ENCODE data around the gene TROAP.
"Not testable (repeated sequence)": the region's sequence is repeated elsewhere in the genome, so short reads cannot be mapped to it uniquely, and the experiment has no call there.

Gene TROAP

GRCh38 chr12:49332441-49332861, 9.4 kb downstream of the TROAP start:
- ChIA-PET POLR2A (interaction anchor here (1.8 to 2.3 kb wide), 3 partner anchors 10 to 34 kb away, joined by 7 to 43 read pairs (median 24); partner anchors contain the start of genes SPATS2 and TROAP), CTCF (interaction anchor here (0.8 to 3.5 kb wide), 10 partner anchors 10 to 181 kb away, joined by 3 to 55 read pairs (median 12); partner anchors contain the start of genes DNAJC22 and TROAP)
- TF ChIP-seq CTBP1 (IDR thresholded peaks at IDR 0.05; ENCODE audit: borderline replicate concordance) (no peak), BHLHE40 (IDR thresholded peaks at IDR 0.05; ENCODE audit: borderline replicate concordance) (no peak), FOXM1 (IDR thresholded peaks at IDR 0.05; ENCODE audit: borderline replicate concordance) (no peak), TARDBP (IDR thresholded peaks at IDR 0.05) (no peak), FOXK2 (IDR thresholded peaks at IDR 0.05) (no peak), SUZ12 (IDR thresholded peaks at IDR 0.05) (no peak), LEF1 (IDR thresholded peaks at IDR 0.05; ENCODE audit: borderline replicate concordance) (no peak), FOXA1 (IDR thresholded peaks at IDR 0.05) (no peak), PKNOX1 (IDR thresholded peaks at IDR 0.05) (no peak), NFRKB (IDR thresholded peaks at IDR 0.05) (no peak), L3MBTL2 (conservative IDR thresholded peaks at IDR 0.05) (no peak), ARNT (IDR thresholded peaks at IDR 0.05) (no peak), ELF4 (IDR thresholded peaks at IDR 0.05) (no peak), HDGF (IDR thresholded peaks at IDR 0.05; ENCODE audit: borderline replicate concordance) (no peak), ZNF384 (IDR thresholded peaks at IDR 0.05) (no peak), SP1 (IDR thresholded peaks at IDR 0.05) (no peak)

GRCh38 chr12:49332891-49333371, 9.9 kb downstream of the TROAP start:
- ChIA-PET CTCF (interaction anchor here (0.6 to 3.5 kb wide), 4 partner anchors 9 to 178 kb away, joined by 6 to 55 read pairs (median 14); partner anchors contain the start of gene DNAJC22), POLR2A (interaction anchor here (0.7 to 5.4 kb wide), 3 partner anchors 9 to 10 kb away, joined by 3 to 37 read pairs (median 24); partner anchors contain the start of gene TROAP)
- no peak for DNase-seq (ENCODE audit: extremely low spot score)
- TF ChIP-seq BHLHE40 (IDR thresholded peaks at IDR 0.05; ENCODE audit: borderline replicate concordance): no peak
- no peak for TF ChIP-seq FOXA1 (IDR thresholded peaks at IDR 0.05)
- TF ChIP-seq NFRKB (IDR thresholded peaks at IDR 0.05): no peak
- TF ChIP-seq CTBP1 (IDR thresholded peaks at IDR 0.05; ENCODE audit: borderline replicate concordance): no peak
- no peak for TF ChIP-seq HDGF (IDR thresholded peaks at IDR 0.05; ENCODE audit: borderline replicate concordance)
- no peak for TF ChIP-seq FOXK2 (IDR thresholded peaks at IDR 0.05)

More at GRCh38 chr12:49332441-49332861, 9.4 kb downstream of the TROAP start:
- no peak for DNase-seq (ENCODE audit: extremely low spot score)

- ChIA-PET POLR2A (interaction anchor here (0.7 to 5.4 kb wide), 2 partner anchors 8 to 11 kb away, joined by 3 to 37 read pairs; partner anchors contain the start of gene TROAP), CTCF (interaction anchor here (0.6 to 3.5 kb wide), 3 partner anchors 9 to 33 kb away, joined by 7 to 55 read pairs (median 21); partner anchors contain the start of gene DNAJC22)
- DNase-seq (ENCODE audit: extremely low spot score): not testable (repeated sequence)
These were observed 10.7 kb downstream of the TROAP start for GRCh38 chr12:49333778-49334177.

GRCh38 chr12:49334226-49334625, 11.2 kb downstream of the TROAP start:
- ChIA-PET CTCF (interaction anchor here (0.7 kb wide), 1 partner anchor 42 kb away, joined by 3 read pairs; no protein-coding TSS in a partner anchor), POLR2A (interaction anchor here (1.1 to 5.4 kb wide), 2 partner anchors 12 to 37 kb away, joined by 5 to 37 read pairs; partner anchors contain the start of gene TROAP)
- TF ChIP-seq PKNOX1 (IDR thresholded peaks at IDR 0.05): no peak
- no peak for TF ChIP-seq NFRKB (IDR thresholded peaks at IDR 0.05)
- TF ChIP-seq FOXA1 (IDR thresholded peaks at IDR 0.05): no peak
- no peak for TF ChIP-seq BHLHE40 (IDR thresholded peaks at IDR 0.05; ENCODE audit: borderline replicate concordance)
- no peak for TF ChIP-seq L3MBTL2 (conservative IDR thresholded peaks at IDR 0.05)
- TF ChIP-seq SP1 (IDR thresholded peaks at IDR 0.05): no peak
- DNase-seq (ENCODE audit: extremely low spot score): no peak

GRCh38 chr12:49334681-49335080, 11.6 kb downstream of the TROAP start:
- ChIA-PET POLR2A (interaction anchor here (1.1 to 5.4 kb wide), 3 partner anchors 12 to 37 kb away, joined by 3 to 37 read pairs (median 5); partner anchors contain the start of genes SPATS2 and TROAP), CTCF (interaction anchor here (0.7 to 1.5 kb wide), 2 partner anchors 13 to 42 kb away, joined by 3 to 5 read pairs; no protein-coding TSS in a partner anchor)
- no peak for DNase-seq (ENCODE audit: extremely low spot score)
- no peak for TF ChIP-seq SP1 (IDR thresholded peaks at IDR 0.05)
- no peak for TF ChIP-seq SUZ12 (IDR thresholded peaks at IDR 0.05)
- TF ChIP-seq L3MBTL2 (conservative IDR thresholded peaks at IDR 0.05): no peak
- no peak for TF ChIP-seq FOXM1 (IDR thresholded peaks at IDR 0.05; ENCODE audit: borderline replicate concordance)
- TF ChIP-seq BHLHE40 (IDR thresholded peaks at IDR 0.05; ENCODE audit: borderline replicate concordance): no peak
- TF ChIP-seq ARNT (IDR thresholded peaks at IDR 0.05): no peak
- no peak for TF ChIP-seq FOXK2 (IDR thresholded peaks at IDR 0.05)
- no peak for TF ChIP-seq ELF4 (IDR thresholded peaks at IDR 0.05)
- no peak for TF ChIP-seq TARDBP (IDR thresholded peaks at IDR 0.05)
- TF ChIP-seq PKNOX1 (IDR thresholded peaks at IDR 0.05): no peak
- no peak for TF ChIP-seq NFRKB (IDR thresholded peaks at IDR 0.05)

- ChIA-PET POLR2A (interaction anchor here (1.1 to 5.4 kb wide), 4 partner anchors 12 to 38 kb away, joined by 3 to 37 read pairs (median 4); partner anchors contain the start of genes SPATS2 and TROAP), CTCF (interaction anchor here (0.7 to 1.5 kb wide), 2 partner anchors 12 to 43 kb away, joined by 3 to 5 read pairs; no protein-coding TSS in a partner anchor)
- no peak for DNase-seq (ENCODE audit: extremely low spot score)
- TF ChIP-seq HDGF (IDR thresholded peaks at IDR 0.05; ENCODE audit: borderline replicate concordance) (no peak), SUZ12 (IDR thresholded peaks at IDR 0.05) (no peak), ELF4 (IDR thresholded peaks at IDR 0.05) (no peak), FOXK2 (IDR thresholded peaks at IDR 0.05) (no peak), SP1 (IDR thresholded peaks at IDR 0.05) (no peak), ARNT (IDR thresholded peaks at IDR 0.05) (no peak), CTBP1 (IDR thresholded peaks at IDR 0.05; ENCODE audit: borderline replicate concordance) (no peak), LEF1 (IDR thresholded peaks at IDR 0.05; ENCODE audit: borderline replicate concordance) (no peak), ZNF384 (IDR thresholded peaks at IDR 0.05) (no peak)
These were observed 12.3 kb downstream of the TROAP start for GRCh38 chr12:49335118-49335954.
